Type B pancreatic cell (in vitro differentiated cells): Measurements from ENCODE around the gene SDCCAG8. TPM values are rescaled to one million over a fixed set of nuclear protein-coding genes. Genes with fewer than 3 reads are reported as not detected.

Source experiments
- DNase-seq: peaks from one replicate; pipeline ENCODE4 v3.0.0; 2021; ENCODE audit warnings: mixed read lengths; ENCODE audit not compliant: unreplicated experiment; ENCODE audit errors: extremely low spot score
- H3K27ac Mint-ChIP-seq: 2 replicates; pipeline ENCODE4 v1.8.0; 2021; ENCODE audit warnings: mild to moderate bottlenecking, mixed read lengths
- H3K27me3 Mint-ChIP-seq: 2 replicates; pipeline ENCODE4 v1.8.0; 2021; ENCODE audit warnings: mixed read lengths
- H3K36me3 Mint-ChIP-seq: 2 replicates; pipeline ENCODE4 v1.8.0; 2021; ENCODE audit warnings: mixed read lengths
- H3K4me1 Mint-ChIP-seq: one replicate; pipeline ENCODE4 v1.8.0; 2021; ENCODE audit warnings: mixed read lengths; ENCODE audit not compliant: unreplicated experiment
- H3K4me3 Mint-ChIP-seq: 2 replicates; pipeline ENCODE4 v1.8.0; 2021; ENCODE audit warnings: mild to moderate bottlenecking, mixed read lengths
- H3K9me3 Mint-ChIP-seq: 2 replicates; pipeline ENCODE4 v1.8.0; 2021; ENCODE audit warnings: mixed read lengths
- total RNA-seq: library from RNA; stranded (reverse); gene quantifications from 2 replicates; pipeline ENCODE4 v1.2.1, GENCODE V29; 2021; ENCODE audit warnings: low replicate concordance
- TF ChIP-seq, protein P1 (sequence below): fragments of 200-600 bp; sonication (generic); conservative IDR thresholded peaks from 2 replicates; pipeline ENCODE4 v1.5.0; 2021; ENCODE audit warnings: antibody characterized with exemption, mild to moderate bottlenecking

Gene SDCCAG8
- total RNA-seq, 1 donor from 2014 or later = 26.0 TPM

DNA sequence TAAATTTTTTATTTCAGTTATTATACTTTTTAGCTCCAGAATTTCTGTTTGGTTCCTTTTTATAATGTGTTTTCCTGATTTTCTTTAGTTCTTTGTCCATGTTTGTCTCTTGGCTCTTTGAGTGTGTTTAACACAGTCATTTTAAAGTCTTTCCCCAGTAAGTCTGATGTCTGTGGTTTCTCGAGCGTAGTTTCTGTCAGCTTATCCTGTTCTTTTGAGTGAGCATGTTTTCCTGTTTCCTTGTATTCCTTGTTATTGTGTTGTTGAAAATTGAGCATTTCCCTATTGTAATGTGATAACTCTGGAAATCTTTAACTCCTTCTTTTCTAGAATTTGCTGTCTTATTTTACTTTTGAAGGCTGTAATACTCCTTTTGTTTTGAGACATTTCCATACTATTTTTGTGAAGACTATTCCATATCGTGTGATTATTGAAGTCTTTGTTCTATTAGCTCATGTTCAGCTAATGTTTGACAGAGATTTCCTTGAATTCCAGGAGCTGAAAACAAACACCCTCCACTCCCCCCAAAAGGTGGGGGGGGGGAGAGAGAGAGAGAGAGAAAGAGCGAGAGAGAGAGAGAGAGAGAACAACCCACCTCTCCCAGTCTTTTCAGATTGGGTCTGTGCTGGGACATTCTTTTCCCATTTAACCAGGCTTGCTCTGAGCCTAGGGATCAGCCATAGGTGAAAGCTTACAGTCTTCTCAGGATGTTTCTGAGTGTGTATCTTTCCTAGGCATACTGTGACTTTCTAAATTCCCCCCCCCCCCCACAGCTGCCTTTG is 38.3 kb downstream of the SDCCAG8 start:
- Mint-ChIP-seq H3K4me3 (no peak overlapping the region), H3K4me1 (no peaks in the 10 kb centered on the region), H3K36me3 (peaks cover 49% of the 10 kb centered on the region), H3K27ac (no peak overlapping the region), H3K27me3 (no peaks in the 10 kb centered on the region), H3K9me3 (no peaks in the 10 kb centered on the region)
- no peak for DNase-seq
- TF ChIP-seq, protein P1, sequence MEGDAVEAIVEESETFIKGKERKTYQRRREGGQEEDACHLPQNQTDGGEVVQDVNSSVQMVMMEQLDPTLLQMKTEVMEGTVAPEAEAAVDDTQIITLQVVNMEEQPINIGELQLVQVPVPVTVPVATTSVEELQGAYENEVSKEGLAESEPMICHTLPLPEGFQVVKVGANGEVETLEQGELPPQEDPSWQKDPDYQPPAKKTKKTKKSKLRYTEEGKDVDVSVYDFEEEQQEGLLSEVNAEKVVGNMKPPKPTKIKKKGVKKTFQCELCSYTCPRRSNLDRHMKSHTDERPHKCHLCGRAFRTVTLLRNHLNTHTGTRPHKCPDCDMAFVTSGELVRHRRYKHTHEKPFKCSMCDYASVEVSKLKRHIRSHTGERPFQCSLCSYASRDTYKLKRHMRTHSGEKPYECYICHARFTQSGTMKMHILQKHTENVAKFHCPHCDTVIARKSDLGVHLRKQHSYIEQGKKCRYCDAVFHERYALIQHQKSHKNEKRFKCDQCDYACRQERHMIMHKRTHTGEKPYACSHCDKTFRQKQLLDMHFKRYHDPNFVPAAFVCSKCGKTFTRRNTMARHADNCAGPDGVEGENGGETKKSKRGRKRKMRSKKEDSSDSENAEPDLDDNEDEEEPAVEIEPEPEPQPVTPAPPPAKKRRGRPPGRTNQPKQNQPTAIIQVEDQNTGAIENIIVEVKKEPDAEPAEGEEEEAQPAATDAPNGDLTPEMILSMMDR = no peak

DNA sequence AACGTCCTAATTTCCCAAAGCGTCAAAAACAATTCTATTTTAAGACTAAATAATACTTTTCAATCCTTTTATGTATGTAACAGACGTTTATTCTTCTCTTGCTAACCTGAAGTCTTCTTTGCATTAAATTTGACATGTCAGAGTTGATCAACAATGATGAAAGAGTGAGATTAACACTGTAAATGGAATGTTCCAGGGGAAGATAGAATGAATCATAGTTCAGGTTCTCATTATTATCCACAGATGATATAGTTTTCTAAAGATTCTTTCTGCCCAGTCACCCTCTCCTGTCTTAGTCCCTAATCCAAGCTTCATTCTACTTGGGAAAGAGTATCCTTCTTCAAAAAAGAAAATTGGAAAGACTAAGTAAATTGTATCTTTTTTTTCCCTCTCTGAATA is 38.9 kb downstream of the SDCCAG8 start:
- Mint-ChIP-seq H3K9me3 (no peaks in the 10 kb centered on the region), H3K4me3 (no peak overlapping the region), H3K27me3 (no peaks in the 10 kb centered on the region), H3K36me3 (peaks cover 43% of the 10 kb centered on the region), H3K27ac (no peak overlapping the region), H3K4me1 (no peaks in the 10 kb centered on the region)
- TF ChIP-seq, protein P1 = no peak
- no peak for DNase-seq

DNA sequence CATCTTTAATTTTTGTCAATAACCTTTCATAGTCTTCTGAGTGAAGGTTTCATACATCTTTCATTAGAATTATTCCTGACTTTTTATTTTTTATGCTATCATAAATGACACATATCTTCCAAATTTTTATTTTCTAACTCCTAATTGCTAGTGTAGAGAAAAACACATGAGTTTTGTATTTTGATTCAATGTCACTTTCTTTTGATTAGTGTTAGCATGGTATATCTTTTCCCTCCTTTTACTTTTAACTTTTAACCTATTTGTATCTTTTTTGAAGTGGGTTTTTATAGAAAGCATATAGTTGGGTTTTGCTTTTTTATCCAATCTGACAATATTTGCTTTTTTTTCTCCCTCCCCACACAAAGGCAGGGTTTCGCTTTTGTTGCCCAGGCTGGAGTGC is 43.2 kb downstream of the SDCCAG8 start:
- no peaks in the 10 kb centered on the region for H3K27me3 Mint-ChIP-seq
- no peak for DNase-seq
- H3K4me3 Mint-ChIP-seq = no peak overlapping the region
- H3K4me1 Mint-ChIP-seq = no peaks in the 10 kb centered on the region
- H3K27ac Mint-ChIP-seq = no peak overlapping the region
- TF ChIP-seq, protein P1 = no peak
- H3K9me3 Mint-ChIP-seq = peaks cover 5% of the 10 kb centered on the region
- H3K36me3 Mint-ChIP-seq = peaks cover 36% of the 10 kb centered on the region

DNA sequence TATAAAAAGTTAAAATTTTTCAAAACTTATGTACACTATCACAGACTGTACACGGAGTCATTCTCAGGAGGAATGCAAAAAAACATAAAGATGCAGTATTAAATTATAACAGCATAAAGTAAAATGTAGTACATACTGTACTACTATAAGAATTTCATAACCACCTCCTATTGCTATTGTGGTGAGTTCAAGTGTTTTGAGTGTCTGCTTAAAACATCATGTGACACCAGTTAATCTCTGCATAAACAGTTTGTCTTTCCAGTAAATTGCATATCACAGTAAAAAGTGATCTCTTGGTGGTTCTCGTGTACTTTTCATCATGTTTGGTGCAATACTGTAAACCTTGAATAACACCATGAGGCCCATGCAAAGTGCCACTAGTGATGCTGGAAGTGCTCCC is 45.2 kb downstream of the SDCCAG8 start:
- TF ChIP-seq, protein P1 = no peak
- Mint-ChIP-seq H3K27ac (no peak overlapping the region), H3K27me3 (no peaks in the 10 kb centered on the region), H3K9me3 (peaks cover 5% of the 10 kb centered on the region), H3K4me1 (no peaks in the 10 kb centered on the region), H3K4me3 (no peak overlapping the region), H3K36me3 (peaks cover 24% of the 10 kb centered on the region)
- DNase-seq = no peak

DNA sequence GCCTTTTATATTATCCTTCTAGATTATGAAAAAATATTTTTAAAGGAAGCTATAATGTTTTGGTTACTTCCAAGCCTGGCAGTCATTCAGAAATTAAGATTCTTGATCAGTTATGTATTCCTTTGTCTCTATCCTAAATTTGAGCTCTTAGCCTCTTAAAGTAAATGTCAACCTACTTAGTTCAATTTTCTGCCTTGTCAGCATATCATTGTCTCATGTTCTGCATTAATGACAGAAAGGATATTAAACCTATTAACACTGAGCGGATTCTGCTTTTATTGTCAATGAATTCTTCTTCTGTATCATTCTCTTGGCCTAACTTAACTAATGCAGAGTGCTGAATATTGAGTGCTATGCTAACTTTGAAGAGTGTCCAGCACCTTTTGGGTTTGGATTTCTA is 56.0 kb downstream of the SDCCAG8 start:
- TF ChIP-seq, protein P1 = no peak
- peaks cover 10% of the 10 kb centered on the region for H3K4me1 Mint-ChIP-seq
- H3K4me3 Mint-ChIP-seq = no peak overlapping the region
- H3K36me3 Mint-ChIP-seq = peaks cover 30% of the 10 kb centered on the region
- no peak for DNase-seq
- H3K27me3 Mint-ChIP-seq = no peaks in the 10 kb centered on the region
- H3K9me3 Mint-ChIP-seq = no peaks in the 10 kb centered on the region
- H3K27ac Mint-ChIP-seq = no peak overlapping the region
